Right atrium auricular region (tissue), 2 donors: Measurements from ENCODE around the gene CLCA2. TPM values are rescaled to one million over a fixed set of nuclear protein-coding genes. Genes with fewer than 3 reads are reported as not detected.
A peak's percentile ranks its signal among the peaks of the same experiment; 100 is the strongest.

Experiments used
- DNase-seq: peaks from one replicate; pipeline ENCODE4 v3.0.0-alpha.2; 2019; ENCODE audit warnings: low spot score
- H3K27ac ChIP-seq, 2 donors: fragments of 200-600 bp; sonication (generic); 1 replicate in 1 of 2; 2 replicates in 1 of 2; pipeline ENCODE4 v1.5.1; 2016 to 2019
- H3K27me3 ChIP-seq, 2 donors: fragments of 200-600 bp; sonication (generic); one replicate each; pipeline versions ENCODE4 v1.5.1 to v1.6.0; 2017 to 2019
- H3K36me3 ChIP-seq: fragments of 200-600 bp; sonication (generic); one replicate; pipeline ENCODE4 v1.5.1; 2016
- H3K4me1 ChIP-seq, 2 donors: fragments of 200-600 bp; sonication (generic); one replicate each; pipeline versions ENCODE4 v1.5.1 to v1.6.0; 2017 to 2019
- H3K4me3 ChIP-seq, 2 donors: fragments of 200-600 bp; sonication (generic); 1 replicate in 1 of 2; 2 replicates in 1 of 2; pipeline ENCODE4 v1.5.1; 2017 to 2019; ENCODE audit warnings: mild to moderate bottlenecking in 1 of 2, moderate library complexity in 1 of 2
- H3K9me3 ChIP-seq, 2 donors: fragments of 200-600 bp; sonication (generic); one replicate each; pipeline ENCODE4 v1.5.1; 2019
- CTCF ChIP-seq, 2 donors: fragments of 200-600 bp; sonication (generic); IDR thresholded peaks; one replicate each; pipeline ENCODE4 v1.5.1; 2019; ENCODE audit warnings: antibody characterized with exemption in 2 of 2
- total RNA-seq, 2 donors: library from RNA; depleted of rRNA; stranded (reverse); fragments of >200 nt; gene quantifications; one replicate each; pipeline ENCODE4 v1.1.0, GENCODE V29; 2016

Gene CLCA2
- total RNA-seq, 2 donors from 2014 or later = not detected

- DNase-seq = no peak
- H3K36me3 ChIP-seq = no peaks in the 10 kb centered on the region
- H3K9me3 ChIP-seq = no peaks in the 10 kb centered on the region
- H3K4me1 ChIP-seq = no peaks in the 10 kb centered on the region
- no peak overlapping the region for H3K4me3 ChIP-seq
- no peaks in the 10 kb centered on the region for H3K27me3 ChIP-seq
- peak in 1 of 2 donors; percentile 24 for TF ChIP-seq CTCF (IDR thresholded peaks at IDR 0.05)
- H3K27ac ChIP-seq = no peak overlapping the region
These were observed 4.6 kb upstream of the CLCA2 start for GRCh38 chr1:86419277-86419903.

GRCh38 chr1:86421601-86422280 is 2.2 kb upstream of the CLCA2 start:
- TF ChIP-seq CTCF (IDR thresholded peaks at IDR 0.05) = no peak
- H3K4me3 ChIP-seq = no peak overlapping the region
- H3K9me3 ChIP-seq = no peaks in the 10 kb centered on the region
- no peaks in the 10 kb centered on the region for H3K4me1 ChIP-seq
- no peak for DNase-seq
- H3K36me3 ChIP-seq = no peaks in the 10 kb centered on the region
- H3K27ac ChIP-seq = no peak overlapping the region
- no peaks in the 10 kb centered on the region for H3K27me3 ChIP-seq

GRCh38 chr1:86423473-86423872 is 498 bp upstream of the CLCA2 start:
- no peak for TF ChIP-seq CTCF (IDR thresholded peaks at IDR 0.05)
- no peaks in the 10 kb centered on the region for H3K27me3 ChIP-seq
- no peak overlapping the region for H3K27ac ChIP-seq
- H3K36me3 ChIP-seq = no peaks in the 10 kb centered on the region
- DNase-seq = no peak
- H3K4me3 ChIP-seq = no peak overlapping the region
- no peaks in the 10 kb centered on the region for H3K9me3 ChIP-seq
- H3K4me1 ChIP-seq = no peaks in the 10 kb centered on the region

- H3K9me3 ChIP-seq = no peaks in the 10 kb centered on the region
These were observed 5.3 kb downstream of the CLCA2 start for GRCh38 chr1:86429122-86429725.

GRCh38 chr1:86429835-86430234 is 5.9 kb downstream of the CLCA2 start:
- H3K4me3 ChIP-seq = no peak overlapping the region
- no peaks in the 10 kb centered on the region for H3K27me3 ChIP-seq
- DNase-seq = peak; percentile 68
- peak overlapping the region; percentile 42 to 57 for H3K27ac ChIP-seq
- TF ChIP-seq CTCF (IDR thresholded peaks at IDR 0.05) = no peak
- no peaks in the 10 kb centered on the region for H3K9me3 ChIP-seq
- H3K36me3 ChIP-seq = no peaks in the 10 kb centered on the region
- H3K4me1 ChIP-seq = peaks cover 0 to 13% of the 10 kb centered on the region in 2 donors

More at GRCh38 chr1:86429122-86429725, 5.3 kb downstream of the CLCA2 start:
- no peaks in the 10 kb centered on the region for H3K36me3 ChIP-seq
- H3K4me1 ChIP-seq = peaks cover 0 to 13% of the 10 kb centered on the region in 2 donors
- DNase-seq = no peak
- H3K4me3 ChIP-seq = no peak overlapping the region
- peak overlapping the region in 1 of 2 donors; percentile 57 for H3K27ac ChIP-seq
- no peak for TF ChIP-seq CTCF (IDR thresholded peaks at IDR 0.05)
- no peaks in the 10 kb centered on the region for H3K27me3 ChIP-seq
